ENCODE measurements around the gene MIER3.
A peak's percentile ranks its signal among the peaks of the same experiment; 100 is the strongest.

The MIER3 gene

GRCh38 chr5:56959326-56959725 is 7.4 kb upstream of the MIER3 start:
- DNase-seq (ENCODE audit: low read depth): no peak

GRCh38 chr5:56958595-56958994 is 6.7 kb upstream of the MIER3 start:
- DNase-seq (ENCODE audit: low read depth): no peak

- no peak for DNase-seq (ENCODE audit: low read depth)
These were observed 2.3 kb upstream of the MIER3 start for GRCh38 chr5:56954262-56954661.

GRCh38 chr5:56951126-56951945 is 587 bp downstream of the MIER3 start:
- DNase-seq (ENCODE audit: low read depth): no peak

GRCh38 chr5:56950626-56951125 is 1.2 kb downstream of the MIER3 start:
- peak; percentile 74 for DNase-seq (ENCODE audit: low read depth)

GRCh38 chr5:56947052-56947451 is 4.9 kb downstream of the MIER3 start:
- DNase-seq (ENCODE audit: low read depth): no peak

GRCh38 chr5:56941981-56942380 is 9.9 kb downstream of the MIER3 start:
- peak; percentile 74 for DNase-seq (ENCODE audit: low read depth)

- DNase-seq (ENCODE audit: low read depth): no peak
These were observed 13.1 kb downstream of the MIER3 start for GRCh38 chr5:56938858-56939257.

- DNase-seq (ENCODE audit: low read depth): no peak
These were observed 17.6 kb downstream of the MIER3 start for GRCh38 chr5:56934325-56934724.

- no peak for DNase-seq (ENCODE audit: low read depth)
These were observed 29.0 kb downstream of the MIER3 start for GRCh38 chr5:56922922-56923321.

- DNase-seq (ENCODE audit: low read depth): no peak
These were observed 31.8 kb downstream of the MIER3 start for GRCh38 chr5:56919942-56920662.

GRCh38 chr5:56918054-56918453 is 33.9 kb downstream of the MIER3 start:
- DNase-seq (ENCODE audit: low read depth): no peak

- DNase-seq (ENCODE audit: low read depth): no peak
These were observed 34.4 kb downstream of the MIER3 start for GRCh38 chr5:56917534-56917933.

- no peak for DNase-seq (ENCODE audit: low read depth)
These were observed 37.2 kb downstream of the MIER3 start for GRCh38 chr5:56914678-56915077.

- DNase-seq (ENCODE audit: low read depth): no peak
These were observed 38.2 kb downstream of the MIER3 start for GRCh38 chr5:56913766-56914165.

GRCh38 chr5:56910210-56910965 is 41.5 kb downstream of the MIER3 start:
- DNase-seq (ENCODE audit: low read depth): peak; percentile 10

- peak; percentile 97 for DNase-seq (ENCODE audit: low read depth)
These were observed 42.4 kb downstream of the MIER3 start, which contains the start of gene SETD9 for GRCh38 chr5:56909294-56910209. Gene SETD9, plus strand, starts transcription at chr5:56909596. Its CDS starts 50 bp downstream, at chr5:56909646.

GRCh38 chr5:56908942-56909293 is 43.0 kb downstream of the MIER3 start:
- no peak for DNase-seq (ENCODE audit: low read depth)

- peak; percentile 13 for DNase-seq (ENCODE audit: low read depth)
These were observed 50.9 kb downstream of the MIER3 start for GRCh38 chr5:56900858-56901578.

GRCh38 chr5:56900395-56900794 is 51.5 kb downstream of the MIER3 start:
- no peak for DNase-seq (ENCODE audit: low read depth)

- DNase-seq (ENCODE audit: low read depth): no peak
These were observed 53.7 kb downstream of the MIER3 start for GRCh38 chr5:56898213-56898612.

Data from fibroblast of gingiva (primary cell).